ENCODE results near the gene GPC6.

DNA sequence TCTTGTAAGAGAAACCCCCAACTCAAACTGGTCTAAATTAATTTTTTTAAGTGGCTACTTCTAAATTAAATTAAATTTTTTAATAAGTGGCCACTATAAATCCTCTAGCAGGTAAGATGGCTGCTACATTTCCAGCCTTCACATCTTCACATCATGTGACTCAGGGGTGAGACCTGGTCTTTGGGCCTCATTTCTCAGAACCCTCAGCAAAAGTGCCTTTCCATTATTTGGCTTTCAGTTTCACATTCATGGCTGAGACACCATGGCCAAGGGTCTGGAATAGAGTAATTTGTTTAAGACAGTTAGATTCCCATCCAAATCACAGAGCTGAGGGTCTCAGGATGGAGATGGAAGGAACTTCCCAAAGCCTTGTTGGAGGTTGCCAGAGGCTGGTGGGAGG lies 1205.4 kb downstream of the GPC6 start:
- TF ChIP-seq, protein P1, sequence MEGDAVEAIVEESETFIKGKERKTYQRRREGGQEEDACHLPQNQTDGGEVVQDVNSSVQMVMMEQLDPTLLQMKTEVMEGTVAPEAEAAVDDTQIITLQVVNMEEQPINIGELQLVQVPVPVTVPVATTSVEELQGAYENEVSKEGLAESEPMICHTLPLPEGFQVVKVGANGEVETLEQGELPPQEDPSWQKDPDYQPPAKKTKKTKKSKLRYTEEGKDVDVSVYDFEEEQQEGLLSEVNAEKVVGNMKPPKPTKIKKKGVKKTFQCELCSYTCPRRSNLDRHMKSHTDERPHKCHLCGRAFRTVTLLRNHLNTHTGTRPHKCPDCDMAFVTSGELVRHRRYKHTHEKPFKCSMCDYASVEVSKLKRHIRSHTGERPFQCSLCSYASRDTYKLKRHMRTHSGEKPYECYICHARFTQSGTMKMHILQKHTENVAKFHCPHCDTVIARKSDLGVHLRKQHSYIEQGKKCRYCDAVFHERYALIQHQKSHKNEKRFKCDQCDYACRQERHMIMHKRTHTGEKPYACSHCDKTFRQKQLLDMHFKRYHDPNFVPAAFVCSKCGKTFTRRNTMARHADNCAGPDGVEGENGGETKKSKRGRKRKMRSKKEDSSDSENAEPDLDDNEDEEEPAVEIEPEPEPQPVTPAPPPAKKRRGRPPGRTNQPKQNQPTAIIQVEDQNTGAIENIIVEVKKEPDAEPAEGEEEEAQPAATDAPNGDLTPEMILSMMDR (IDR thresholded peaks at IDR 0.05), result no peak
- no peak for TF ChIP-seq POLR2A (IDR thresholded peaks at IDR 0.05)
